HCT116 (cell line): Measurements from ENCODE around the gene TBC1D16. TPM values are rescaled to one million over a fixed set of nuclear protein-coding genes. Genes with fewer than 3 reads are reported as not detected.

ENCODE experiments used
- ATF3 ChIP-seq: IDR thresholded peaks from 2 replicates; pipeline ENCODE4 v1.6.1; 2012
- CBX3 ChIP-seq: IDR thresholded peaks from 2 replicates; pipeline ENCODE4 v1.6.1; 2012; ENCODE audit warnings: low read depth
- EGR1 ChIP-seq: IDR thresholded peaks from 2 replicates; pipeline ENCODE4 v1.6.1; 2012; ENCODE audit warnings: low read depth
- ELF1 ChIP-seq: IDR thresholded peaks from 2 replicates; pipeline ENCODE4 v1.6.1; 2012; ENCODE audit warnings: low read depth, borderline replicate concordance
- EZH2phosphoT487 ChIP-seq: fragments of 200-600 bp; IDR thresholded peaks from 2 replicates; pipeline ENCODE4 v1.6.1; 2018; ENCODE audit warnings: antibody characterized with exemption, borderline replicate concordance
- FOSL1 ChIP-seq: IDR thresholded peaks from 2 replicates; pipeline ENCODE4 v1.6.1; 2012; ENCODE audit warnings: low read depth
- JUND ChIP-seq: IDR thresholded peaks from 2 replicates; pipeline ENCODE4 v1.6.1; 2012
- POLR2A ChIP-seq: IDR thresholded peaks from 2 replicates; pipeline ENCODE4 v1.7.0; 2011; ENCODE audit warnings: borderline replicate concordance; ENCODE audit not compliant: insufficient read depth, insufficient read length; ENCODE audit errors: extremely low read depth
- REST ChIP-seq: IDR thresholded peaks from 2 replicates; pipeline ENCODE4 v1.6.1; 2012; ENCODE audit warnings: low read depth
- SRF ChIP-seq: IDR thresholded peaks from 2 replicates; pipeline ENCODE4 v1.6.1; 2012; ENCODE audit warnings: low read depth
- TCF7L2 ChIP-seq: IDR thresholded peaks from 2 replicates; pipeline ENCODE4 v1.7.0; 2011; ENCODE audit warnings: borderline replicate concordance, inconsistent platforms; ENCODE audit not compliant: insufficient read depth, insufficient read length; ENCODE audit errors: extremely low read depth
- YY1 ChIP-seq: IDR thresholded peaks from 2 replicates; pipeline ENCODE4 v1.6.1; 2011; ENCODE audit warnings: low read length, low read depth, moderate library complexity, mild to moderate bottlenecking; ENCODE audit not compliant: insufficient replicate concordance; ENCODE audit errors: extremely low read depth
- ZBTB33 ChIP-seq: IDR thresholded peaks from 2 replicates; pipeline ENCODE4 v1.6.1; 2011; ENCODE audit warnings: mild to moderate bottlenecking, low read length, moderate library complexity; ENCODE audit not compliant: insufficient replicate concordance; ENCODE audit errors: extremely low read depth
- total RNA-seq: library from RNA; stranded (reverse); gene quantifications from one replicate; pipeline ENCODE4 v1.2.1, GENCODE V29; 2021; ENCODE audit not compliant: unreplicated experiment

TBC1D16 gene
- total RNA-seq, 1 experiment from 2014 or later, result 31.1 TPM

- TF ChIP-seq ZBTB33, result no peak
- no peak for TF ChIP-seq SRF
- no peak for TF ChIP-seq ATF3
- TF ChIP-seq CBX3, result no peak
- TF ChIP-seq POLR2A, result peak; percentile 48
- no peak for TF ChIP-seq EZH2phosphoT487
- TF ChIP-seq REST, result no peak
- TF ChIP-seq ELF1, result no peak
- no peak for TF ChIP-seq JUND
- TF ChIP-seq YY1, result peak; percentile 90
- peak; percentile 64; the same call in 1 of the 2 replicates for TF ChIP-seq EGR1
- TF ChIP-seq FOSL1, result no peak
- peak; percentile 94 for TF ChIP-seq TCF7L2
Measured at GRCh38 chr17:80035937-80036714, 454 bp upstream of the TBC1D16 start, which contains the start of gene CCDC40 (continued).
